HG02610 (cell line): ENCODE measurements around the gene SNX8.
"Not testable (repeated sequence)": the region's sequence is repeated elsewhere in the genome, so short reads cannot be mapped to it uniquely, and the experiment has no call there.

Source experiments
- ATAC-seq: cut with Tn5 transposase; IDR thresholded peaks from one replicate; pipeline ENCODE4 v1.9.1; 2021; ENCODE audit warnings: mild to moderate bottlenecking, moderate library complexity; ENCODE audit not compliant: unreplicated experiment

The SNX8 gene

GRCh38 chr7:2330493-2330892 is 16.3 kb upstream of the SNX8 start:
- ATAC-seq, result no peak

- ATAC-seq, result no peak
Measured at GRCh38 chr7:2326951-2327350, 12.7 kb upstream of the SNX8 start.

GRCh38 chr7:2325162-2325561 is 10.9 kb upstream of the SNX8 start:
- ATAC-seq, result no peak

GRCh38 chr7:2321020-2321419 is 6.8 kb upstream of the SNX8 start:
- ATAC-seq, result no peak

GRCh38 chr7:2317556-2318293 is 3.5 kb upstream of the SNX8 start:
- ATAC-seq, result no peak

- ATAC-seq, result no peak
Measured at GRCh38 chr7:2316578-2316977, 2.3 kb upstream of the SNX8 start.

- ATAC-seq, result no peak
Measured at GRCh38 chr7:2315787-2316186, 1.5 kb upstream of the SNX8 start.

- not testable (repeated sequence) for ATAC-seq
Measured at GRCh38 chr7:2314956-2315530, 802 bp upstream of the SNX8 start.

GRCh38 chr7:2313450-2314208 is 612 bp downstream of the SNX8 start:
- no peak for ATAC-seq

GRCh38 chr7:2312267-2312929 is 1.8 kb downstream of the SNX8 start:
- ATAC-seq, result no peak

GRCh38 chr7:2309889-2310331 is 4.3 kb downstream of the SNX8 start:
- no peak for ATAC-seq

GRCh38 chr7:2307690-2308107 is 6.5 kb downstream of the SNX8 start:
- peak; percentile 53 for ATAC-seq

GRCh38 chr7:2306688-2307087 is 7.6 kb downstream of the SNX8 start:
- ATAC-seq, result no peak

- not testable (repeated sequence) for ATAC-seq
Measured at GRCh38 chr7:2305258-2305657, 9.0 kb downstream of the SNX8 start.

- not testable (repeated sequence) for ATAC-seq
Measured at GRCh38 chr7:2303520-2303919, 10.7 kb downstream of the SNX8 start.

- ATAC-seq, result not testable (repeated sequence)
Measured at GRCh38 chr7:2302743-2303397, 11.4 kb downstream of the SNX8 start.

GRCh38 chr7:2301511-2301863 is 12.8 kb downstream of the SNX8 start:
- ATAC-seq, result no peak

GRCh38 chr7:2299870-2300512 is 14.2 kb downstream of the SNX8 start:
- ATAC-seq, result peak; percentile 32

GRCh38 chr7:2299131-2299829 is 15.0 kb downstream of the SNX8 start:
- ATAC-seq, result peak; percentile 62

GRCh38 chr7:2296832-2297231 is 17.4 kb downstream of the SNX8 start:
- ATAC-seq, result no peak
